Activated naive CD4-positive, alpha-beta T cell treated with anti-CD3 and anti-CD28 coated beads, Interleukin-2, amount 50 U/mL, for 24 hours (primary cell): ENCODE results near the gene NLRP5.
"Not testable (repeated sequence)": the region's sequence is repeated elsewhere in the genome, so short reads cannot be mapped to it uniquely, and the experiment has no call there.

Source experiments
- H3K27ac Mint-ChIP-seq: one replicate; pipeline ENCODE4 v1.8.0; 2021; ENCODE audit warnings: mild to moderate bottlenecking, mixed read lengths
- H3K27me3 Mint-ChIP-seq: one replicate; pipeline ENCODE4 v1.8.0; 2021; ENCODE audit warnings: mixed read lengths
- H3K36me3 Mint-ChIP-seq: one replicate; pipeline ENCODE4 v1.8.0; 2021; ENCODE audit warnings: mixed read lengths
- H3K4me1 Mint-ChIP-seq: one replicate; pipeline ENCODE4 v1.8.0; 2021; ENCODE audit warnings: mixed read lengths
- H3K4me3 Mint-ChIP-seq: one replicate; pipeline ENCODE4 v1.8.0; 2021; ENCODE audit warnings: mild to moderate bottlenecking, mixed read lengths
- H3K9me3 Mint-ChIP-seq: one replicate; pipeline ENCODE4 v1.8.0; 2021; ENCODE audit warnings: mixed read lengths

Gene NLRP5

GRCh38 chr19:56101746-56102535, 115.4 kb downstream of the NLRP5 start:
- H3K27me3 Mint-ChIP-seq, result no peaks in the 10 kb centered on the region
- H3K36me3 Mint-ChIP-seq, result peaks cover 3% of the 10 kb centered on the region
- no peak overlapping the region for H3K4me3 Mint-ChIP-seq
- no peak overlapping the region for H3K27ac Mint-ChIP-seq
- H3K4me1 Mint-ChIP-seq, result peaks cover 22% of the 10 kb centered on the region
- H3K9me3 Mint-ChIP-seq, result no peaks in the 10 kb centered on the region

DNA sequence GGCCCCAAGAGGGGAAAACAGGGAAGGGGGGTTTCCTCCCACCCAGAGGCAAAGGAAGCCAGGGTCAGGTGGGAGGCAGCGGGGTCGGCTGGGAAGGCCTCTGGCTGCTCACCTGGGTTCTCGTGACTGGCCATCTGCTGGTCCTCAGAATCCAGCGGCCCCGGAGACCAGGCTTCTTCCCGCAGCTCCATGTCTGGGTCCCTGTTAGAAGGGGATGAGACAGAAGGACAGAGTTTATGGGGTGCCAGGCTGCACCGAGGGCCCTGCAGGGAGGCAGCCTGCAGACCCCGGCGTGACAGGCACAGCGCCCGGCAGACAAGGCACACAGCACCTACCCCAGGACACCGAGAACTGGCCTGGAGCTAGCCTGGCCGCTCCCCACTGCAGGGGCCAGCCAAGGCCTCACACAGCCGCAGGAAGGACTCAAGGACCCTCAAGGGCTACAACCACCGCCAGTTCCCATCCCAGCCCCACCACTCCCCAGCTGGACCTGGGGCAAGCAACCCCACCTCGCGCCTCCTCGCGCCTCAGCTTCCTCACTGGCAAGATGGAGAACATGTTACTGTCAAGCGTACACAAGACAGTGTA, 116.5 kb downstream of the NLRP5 start:
- Mint-ChIP-seq H3K36me3 (peaks cover 3% of the 10 kb centered on the region), H3K4me3 (no peak overlapping the region), H3K9me3 (no peaks in the 10 kb centered on the region), H3K4me1 (peaks cover 27% of the 10 kb centered on the region), H3K27me3 (no peaks in the 10 kb centered on the region), H3K27ac (no peak overlapping the region)

GRCh38 chr19:56104423-56104822, 117.8 kb downstream of the NLRP5 start:
- no peaks in the 10 kb centered on the region for H3K9me3 Mint-ChIP-seq
- no peak overlapping the region for H3K4me3 Mint-ChIP-seq
- H3K27me3 Mint-ChIP-seq, result no peaks in the 10 kb centered on the region
- H3K36me3 Mint-ChIP-seq, result peaks cover 3% of the 10 kb centered on the region
- peaks cover 36% of the 10 kb centered on the region for H3K4me1 Mint-ChIP-seq
- no peak overlapping the region for H3K27ac Mint-ChIP-seq

GRCh38 chr19:56105090-56105701, 118.6 kb downstream of the NLRP5 start:
- no peaks in the 10 kb centered on the region for H3K27me3 Mint-ChIP-seq
- peak overlapping the region; percentile 23 for H3K4me3 Mint-ChIP-seq
- H3K27ac Mint-ChIP-seq, result no peak overlapping the region
- peaks cover 3% of the 10 kb centered on the region for H3K36me3 Mint-ChIP-seq
- H3K9me3 Mint-ChIP-seq, result no peaks in the 10 kb centered on the region
- H3K4me1 Mint-ChIP-seq, result peaks cover 37% of the 10 kb centered on the region

- H3K36me3 Mint-ChIP-seq, H3K27me3 Mint-ChIP-seq, H3K9me3 Mint-ChIP-seq: not testable (repeated sequence)
- Mint-ChIP-seq H3K4me1 (peaks cover 44% of the 10 kb centered on the region), H3K27ac (peak overlapping the region; percentile 23), H3K4me3 (peak overlapping the region; percentile 59)
These were observed 119.3 kb downstream of the NLRP5 start for GRCh38 chr19:56105831-56106396.

DNA sequence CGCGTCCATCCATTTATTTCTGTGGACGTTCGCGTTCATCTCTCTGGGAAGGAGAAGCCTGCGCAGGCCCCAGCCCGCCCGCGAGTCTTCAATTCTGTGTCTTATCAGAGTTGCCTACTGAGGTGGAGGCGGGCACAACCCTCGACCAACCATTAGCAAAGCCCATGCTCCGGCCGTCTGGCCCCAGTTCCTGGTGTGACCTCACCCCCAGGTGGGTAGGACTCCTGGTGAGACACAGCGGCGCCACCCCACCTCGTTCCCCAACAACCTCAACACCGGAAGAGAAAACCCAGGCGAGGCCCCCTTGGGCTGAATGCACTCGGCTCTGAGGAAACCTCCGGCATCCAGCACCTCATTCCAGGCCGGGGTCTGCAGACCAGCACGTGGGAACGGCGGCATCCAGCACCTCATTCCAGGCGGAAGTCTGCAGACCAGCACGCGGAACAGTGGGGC, 119.8 kb downstream of the NLRP5 start:
- Mint-ChIP-seq H3K27ac (no peak overlapping the region), H3K4me1 (peaks cover 46% of the 10 kb centered on the region), H3K4me3 (peak overlapping the region; percentile 59)

GRCh38 chr19:56106993-56107392, 120.4 kb downstream of the NLRP5 start:
- no peak overlapping the region for H3K4me3 Mint-ChIP-seq
- H3K36me3 Mint-ChIP-seq, result no peaks in the 10 kb centered on the region
- H3K27me3 Mint-ChIP-seq, result no peaks in the 10 kb centered on the region
- no peaks in the 10 kb centered on the region for H3K9me3 Mint-ChIP-seq
- H3K4me1 Mint-ChIP-seq, result peaks cover 51% of the 10 kb centered on the region
- no peak overlapping the region for H3K27ac Mint-ChIP-seq

More for the DNA sequence above, 119.8 kb downstream of the NLRP5 start:
- Mint-ChIP-seq H3K36me3 (peaks cover 2% of the 10 kb centered on the region), H3K27me3 (no peaks in the 10 kb centered on the region), H3K9me3 (no peaks in the 10 kb centered on the region)

DNA sequence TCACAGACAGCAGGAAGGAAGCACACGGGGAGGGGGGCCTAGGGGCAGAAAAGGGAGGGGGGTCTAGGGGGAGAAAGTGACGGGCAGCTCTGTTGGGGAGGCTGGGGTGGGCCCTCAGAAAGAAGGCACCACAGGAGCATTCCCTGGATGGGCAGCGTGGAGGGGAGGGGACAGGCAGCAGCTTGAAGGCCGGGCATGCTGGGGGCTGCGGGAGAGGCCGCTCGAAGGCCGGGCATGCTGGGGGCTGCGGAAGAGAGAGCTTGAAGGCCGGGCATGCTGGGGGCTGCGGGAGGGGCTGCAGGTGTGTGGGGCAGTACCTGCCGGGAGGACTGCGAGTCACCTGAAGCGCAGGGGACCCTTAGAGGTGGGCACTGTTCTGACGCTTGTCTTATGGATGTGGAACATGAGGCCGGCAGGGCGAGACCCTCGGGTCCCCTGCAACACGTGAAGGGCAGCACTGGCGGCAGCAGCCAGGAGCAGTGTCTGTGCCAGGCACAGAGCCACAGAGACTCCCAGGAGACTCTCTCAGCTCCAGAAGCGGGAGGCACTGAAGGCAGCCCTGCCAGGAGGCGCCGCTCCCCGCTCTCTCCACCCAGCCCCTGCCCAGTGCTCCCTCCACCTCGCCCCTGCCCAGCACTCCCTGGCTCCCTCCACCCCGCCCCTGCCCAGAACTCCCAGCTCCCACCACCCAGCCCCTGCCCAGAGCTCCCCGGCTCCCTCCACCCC, 121.2 kb downstream of the NLRP5 start:
- Mint-ChIP-seq H3K4me3 (no peak overlapping the region), H3K9me3 (no peaks in the 10 kb centered on the region), H3K36me3 (no peaks in the 10 kb centered on the region), H3K27ac (no peak overlapping the region), H3K27me3 (no peaks in the 10 kb centered on the region), H3K4me1 (peaks cover 59% of the 10 kb centered on the region)

- no peak overlapping the region for H3K4me3 Mint-ChIP-seq
- H3K4me1 Mint-ChIP-seq, result peaks cover 66% of the 10 kb centered on the region
- no peaks in the 10 kb centered on the region for H3K9me3 Mint-ChIP-seq
- H3K36me3 Mint-ChIP-seq, result no peaks in the 10 kb centered on the region
- peak overlapping the region; percentile 51 for H3K27ac Mint-ChIP-seq
- no peaks in the 10 kb centered on the region for H3K27me3 Mint-ChIP-seq
These were observed 122.0 kb downstream of the NLRP5 start for GRCh38 chr19:56108447-56109195.

DNA sequence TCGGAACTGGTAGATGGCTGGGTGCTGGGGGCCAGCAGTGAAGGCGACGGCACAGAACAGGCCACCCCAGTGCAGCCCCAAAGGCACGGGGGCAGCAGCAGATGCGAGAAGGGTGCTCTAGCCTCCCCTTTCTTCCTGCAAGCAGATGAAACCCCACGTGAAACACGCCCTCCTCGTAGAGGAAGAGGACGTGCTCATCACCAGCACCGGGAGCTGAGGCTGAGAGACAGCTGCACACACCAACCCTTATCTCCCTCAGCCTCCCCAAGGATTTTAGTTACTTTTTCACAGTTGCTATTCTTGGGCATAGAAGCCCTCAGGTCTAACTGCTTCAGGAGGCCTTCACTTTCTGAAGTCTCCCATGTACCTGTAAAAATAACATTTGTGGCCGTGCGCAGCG, 122.7 kb downstream of the NLRP5 start:
- peaks cover 71% of the 10 kb centered on the region for H3K4me1 Mint-ChIP-seq
- H3K9me3 Mint-ChIP-seq, result no peaks in the 10 kb centered on the region
- H3K36me3 Mint-ChIP-seq, result no peaks in the 10 kb centered on the region
- H3K27me3 Mint-ChIP-seq, result no peaks in the 10 kb centered on the region
- no peak overlapping the region for H3K4me3 Mint-ChIP-seq
- no peak overlapping the region for H3K27ac Mint-ChIP-seq

DNA sequence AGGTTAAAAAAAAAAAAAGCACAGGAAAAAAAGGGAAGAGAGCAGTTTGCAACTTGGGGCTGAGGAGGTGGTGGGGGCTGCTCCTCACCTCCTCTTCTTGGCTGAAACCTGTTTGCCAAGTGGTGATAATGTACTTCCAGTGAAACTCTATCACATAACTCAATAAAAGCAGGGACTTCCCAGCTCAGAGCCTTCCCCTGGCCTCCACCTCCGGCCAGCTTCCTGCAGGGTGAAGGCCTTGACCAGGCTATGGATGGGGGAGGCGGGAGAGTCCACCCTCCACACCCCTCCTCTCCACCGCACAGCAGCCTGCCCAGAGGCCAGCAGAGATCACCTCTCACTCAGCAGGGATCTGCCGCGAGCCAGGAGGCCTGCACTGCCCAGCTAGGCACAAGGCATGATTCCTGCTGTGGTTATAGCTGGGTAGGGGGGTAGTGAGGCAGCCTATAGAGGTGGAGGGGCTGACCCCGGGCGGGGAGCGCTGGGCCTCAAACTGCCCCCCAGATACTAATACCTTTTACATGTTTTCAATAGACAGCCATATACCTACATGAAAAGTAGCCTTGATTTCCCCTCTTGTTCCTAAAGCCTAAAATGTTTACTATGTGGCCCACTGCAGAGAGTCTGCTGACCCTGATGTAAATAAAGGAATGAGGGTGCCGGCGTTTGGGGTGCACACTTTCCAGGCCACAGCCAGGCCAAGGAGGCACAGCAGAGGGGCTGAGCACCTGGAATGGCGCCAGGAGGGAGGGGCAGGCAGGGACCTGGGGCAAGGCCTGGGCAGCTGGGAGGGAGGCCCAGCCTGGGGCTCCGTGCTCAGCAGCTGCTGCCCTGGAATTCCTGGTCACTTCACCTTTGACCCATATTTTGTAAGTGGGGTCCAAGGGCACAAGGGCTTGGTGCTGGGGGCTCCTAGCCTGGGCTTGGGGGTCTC, 124.2 kb downstream of the NLRP5 start:
- Mint-ChIP-seq H3K36me3 (no peaks in the 10 kb centered on the region), H3K4me3 (no peak overlapping the region), H3K27ac (peak overlapping the region; percentile 12), H3K9me3 (no peaks in the 10 kb centered on the region), H3K4me1 (peaks cover 71% of the 10 kb centered on the region), H3K27me3 (no peaks in the 10 kb centered on the region)
